Activated CD8-positive, alpha-beta memory T cell treated with anti-CD3 and anti-CD28 coated beads, Interleukin-2, amount 50 U/mL, for 48 hours (primary cell): ENCODE data around the gene SQOR.

Experiments used
- DNase-seq: peaks from one replicate; pipeline ENCODE4 v3.0.0-alpha.2; 2020

The SQOR gene

GRCh38 chr15:45714590-45715488, 80.0 kb downstream of the SQOR start:
- peak; percentile 69 for DNase-seq

DNA sequence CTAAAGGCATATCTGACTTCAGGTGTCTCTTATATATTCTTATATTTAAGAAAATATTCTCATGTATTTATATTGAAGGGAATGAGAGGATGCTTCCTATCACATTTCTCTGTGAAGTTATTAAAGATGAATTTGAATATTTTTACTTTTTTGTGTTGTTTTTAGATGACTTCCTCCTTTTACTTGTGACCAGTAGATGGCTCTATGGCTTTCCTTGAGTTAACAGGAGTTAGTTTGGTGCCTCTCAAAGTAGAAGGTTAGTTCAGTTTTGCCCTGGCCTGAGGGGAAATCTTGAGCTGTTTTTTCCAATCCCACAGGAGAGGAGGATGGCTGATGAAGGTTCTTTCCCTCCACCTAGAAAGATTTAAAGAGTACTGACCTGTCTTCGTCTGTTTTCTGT, 80.7 kb downstream of the SQOR start:
- no peak for DNase-seq

DNA sequence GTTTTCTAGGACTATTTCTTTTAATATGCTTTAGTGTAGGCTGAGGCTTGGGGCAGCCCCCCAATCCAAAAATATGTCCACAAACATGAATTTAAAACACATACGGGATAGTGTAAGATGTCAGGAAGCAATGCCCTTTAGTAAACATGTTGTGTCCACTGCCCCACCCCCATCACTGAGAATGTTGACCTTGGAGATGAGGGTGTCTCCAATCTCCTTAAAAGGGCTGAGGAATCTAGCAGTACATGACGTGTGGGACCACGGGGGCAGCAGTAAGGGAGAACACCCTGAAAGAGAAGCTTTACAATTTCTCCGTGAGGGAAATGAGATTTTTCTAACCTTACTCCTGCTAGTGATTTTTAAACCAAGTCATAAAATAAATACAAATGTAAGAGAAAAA, 84.7 kb downstream of the SQOR start:
- no peak for DNase-seq

DNA sequence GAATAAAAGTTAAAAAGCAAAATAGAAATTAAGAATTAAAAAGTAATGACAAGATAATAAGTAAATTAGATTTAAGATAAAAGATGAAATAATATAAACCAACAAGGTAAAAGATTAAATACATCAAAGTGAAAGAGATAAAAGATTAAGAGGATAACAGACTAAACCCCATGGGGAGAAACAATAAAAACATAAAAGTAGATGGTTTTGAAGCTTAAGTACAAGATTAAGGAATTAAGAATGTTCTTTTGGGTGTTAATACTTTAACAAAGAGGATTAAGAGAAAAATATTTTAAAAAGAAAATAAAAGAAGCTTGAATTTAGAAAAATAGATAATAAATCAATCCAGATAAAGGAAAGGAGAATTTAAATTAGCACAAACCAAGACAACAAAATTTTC, 85.4 kb downstream of the SQOR start:
- no peak for DNase-seq

DNA sequence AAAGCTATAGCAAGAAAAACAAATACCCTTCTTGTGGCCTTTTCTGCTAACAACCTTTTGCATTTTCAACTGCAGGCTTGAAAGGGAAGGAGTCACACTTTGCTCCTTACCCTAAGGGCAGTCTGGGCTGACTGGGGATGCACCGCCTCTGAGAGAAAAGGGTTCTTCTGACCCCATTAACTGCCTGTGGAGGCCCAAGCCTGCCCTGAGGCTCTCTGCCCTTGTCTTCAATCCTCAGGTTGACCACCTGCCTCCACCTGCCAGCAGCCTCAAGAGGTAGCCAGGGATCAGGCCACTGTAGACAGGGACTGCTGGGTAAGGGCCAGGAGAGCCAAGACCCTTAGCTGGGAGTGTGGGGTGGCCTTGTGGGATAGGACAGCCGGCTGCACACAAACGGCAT, 93.8 kb downstream of the SQOR start:
- DNase-seq, result no peak

- DNase-seq, result no peak
Measured at GRCh38 chr15:45729141-45729540, 94.3 kb downstream of the SQOR start.

GRCh38 chr15:45731343-45731742, 96.5 kb downstream of the SQOR start:
- no peak for DNase-seq

- DNase-seq, result no peak
Measured at GRCh38 chr15:45732662-45733061, 97.8 kb downstream of the SQOR start.

DNA sequence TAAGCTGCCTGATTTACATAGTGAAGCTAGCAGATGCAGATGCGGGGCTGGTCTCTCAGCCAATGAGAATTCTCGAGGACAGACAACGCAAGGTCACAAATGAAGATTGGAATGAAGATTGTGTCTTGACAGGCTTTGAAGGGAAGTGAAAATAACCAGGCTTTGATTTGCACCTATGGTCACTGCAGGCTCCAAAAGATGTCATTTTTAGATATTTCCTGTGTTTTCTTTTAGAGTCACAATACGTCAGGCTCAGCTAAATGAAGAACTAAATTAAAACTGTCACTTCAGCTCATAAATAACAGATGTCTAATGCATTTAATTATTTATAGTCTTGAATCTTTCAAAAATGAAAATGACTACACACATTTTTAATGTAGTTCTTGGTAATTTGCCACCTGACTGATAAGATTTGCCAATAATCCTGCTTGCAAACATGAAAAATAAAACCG, 99.5 kb downstream of the SQOR start:
- DNase-seq, result no peak
